Stomach (tissue), 9 donors: Measurements from ENCODE around the gene S1PR5. TPM values are rescaled to one million over a fixed set of nuclear protein-coding genes. Genes with fewer than 3 reads are reported as not detected.
A peak's percentile ranks its signal among the peaks of the same experiment; 100 is the strongest.

Experiments
- DNase-seq, 2 donors: peaks; one replicate each; pipeline versions ENCODE4 v3.0.0 to v3.0.0-alpha.2; 2013 to 2019
- H3K27ac ChIP-seq, 5 donors: fragments of 200-600 bp in 4 of 5; sonication (generic) in 4 of 5; one replicate each; pipeline ENCODE4 v1.5.1; 2013 to 2019; ENCODE audit warnings: mild to moderate bottlenecking in 1 of 5, moderate library complexity in 1 of 5
- H3K27me3 ChIP-seq, 3 donors: fragments of 200-600 bp; sonication (generic); one replicate each; pipeline ENCODE4 v1.5.1; 2017 to 2019; ENCODE audit warnings: mixed run types in 1 of 3
- H3K36me3 ChIP-seq, 4 donors: fragments of 200-600 bp; sonication (generic); 1 replicate in 3 of 4; 2 replicates in 1 of 4; pipeline ENCODE4 v1.5.1; 2016 to 2019
- H3K4me1 ChIP-seq, 4 donors: fragments of 200-600 bp; sonication (generic); one replicate each; pipeline ENCODE4 v1.5.1; 2016 to 2019
- H3K4me3 ChIP-seq, 4 donors: fragments of 200-600 bp; sonication (generic) in 3 of 4; one replicate each; pipeline ENCODE4 v1.5.1; 2016 to 2019; ENCODE audit warnings: mild to moderate bottlenecking in 1 of 4
- H3K9me3 ChIP-seq, 4 donors: fragments of 200-600 bp; sonication (generic); one replicate each; pipeline ENCODE4 v1.5.1; 2016 to 2019
- EP300 ChIP-seq: sonication (generic); formaldehyde crosslinking; IDR thresholded peaks from one replicate; pipeline ENCODE4 v1.6.1; 2017; ENCODE audit warnings: antibody characterized with exemption
- POLR2A ChIP-seq, 4 donors: fragments of 450-650 bp; IDR thresholded peaks; one replicate each; pipeline ENCODE4 v1.6.1; 2016; ENCODE audit warnings: antibody characterized with exemption in 4 of 4, control low read depth in 2 of 4, mild to moderate bottlenecking in 1 of 4, moderate library complexity in 1 of 4
- POLR2AphosphoS5 ChIP-seq, 3 donors: sonication (generic); formaldehyde crosslinking; IDR thresholded peaks; one replicate each; pipeline ENCODE4 v1.6.1; 2016; ENCODE audit warnings: antibody characterized with exemption in 3 of 3
- WGBS, 5 donors: extraction: QIAGEN DNeasy Blood & Tissue Kit in 3 of 5; methylation state at CpG; one replicate each; pipeline versions ENCODE4 v1.1.5 to v1.1.7; 2013 to 2018; 5-methylcytosine and 5-hydroxymethylcytosine counted together
- intact Hi-C: fragments of 100-400 bp; cut with DNase I; formaldehyde crosslinking; loops from one replicate; pipeline ENCODE4 v1.15.1; 2023; ENCODE audit warnings: low total_unique reads
- polyA plus RNA-seq, 3 donors: library from polyadenylated mRNA; stranded (reverse); fragments of 200-250 nt; gene quantifications; one replicate each; pipeline ENCODE4 v1.2.3, GENCODE V29; 2013
- total RNA-seq, 5 donors: library from RNA; depleted of rRNA; stranded (reverse); fragments of >200 nt; gene quantifications; one replicate each; pipeline versions ENCODE4 v1.1.0 to v1.2.3, GENCODE V29; 2014 to 2016
- TF ChIP-seq, protein P1 (sequence below), 7 experiments: fragments of 450-650 bp in 4 of 7; fragments of 200-600 bp in 3 of 7; sonication (generic) in 3 of 7; IDR thresholded peaks; one replicate each; pipeline ENCODE4 v1.5.1; 2016 to 2019; ENCODE audit warnings: antibody characterized with exemption in 7 of 7, control low read depth in 2 of 7, mild to moderate bottlenecking in 1 of 7
- donor health status: healthy with polysubstance abuse.
- donor health status: Bipolar disorder and iron deficiency.
- donor health status: healthy.

The S1PR5 gene
- total and polyA plus RNA-seq, 8 donors: 0.19 to 13.3 (median 0.73) TPM; not detected in 5

DNA sequence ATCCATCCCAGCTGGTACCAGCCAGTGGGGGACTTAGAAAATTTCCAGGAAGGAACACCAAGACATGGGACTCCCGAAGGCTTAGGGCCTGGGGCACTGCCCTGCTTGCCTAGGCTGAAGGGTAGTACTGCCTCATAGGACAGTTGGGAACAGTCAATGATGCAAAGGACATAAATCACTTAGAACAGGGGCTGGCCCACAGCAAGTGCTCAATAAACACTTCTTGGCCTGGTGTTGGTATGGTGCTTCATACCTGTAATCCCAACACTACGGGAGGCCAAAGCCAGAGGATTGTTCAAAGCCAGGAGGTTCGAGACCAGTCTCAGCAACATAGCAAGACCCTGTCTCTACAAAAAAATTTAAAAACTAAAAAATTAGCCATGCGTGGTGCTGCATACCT lies 19.9 kb downstream of the S1PR5 start:
- 93 to 95% (median 95%) methylated on average over 4 of the region's 4 CpGs for WGBS, 5 donors
- DNase-seq: no peak
- Histone ChIP-seq H3K4me3 (peak overlapping the region in 1 of 4 donors; percentile 18), H3K27me3 (no peaks in the 10 kb centered on the region), H3K4me1 (peaks cover 31 to 57% (median 52%) of the 10 kb centered on the region in 4 donors), H3K36me3 (peaks cover 49 to 79% (median 73%) of the 10 kb centered on the region in 4 donors), H3K9me3 (no peaks in the 10 kb centered on the region), H3K27ac (peak overlapping the region in 1 of 5 donors; percentile 88)
- intact Hi-C loops: no loop called here
- TF ChIP-seq POLR2A (IDR thresholded peaks at IDR 0.05) (no peak), EP300 (no peak), POLR2AphosphoS5 (IDR thresholded peaks at IDR 0.05) (no peak)
- TF ChIP-seq, protein P1, sequence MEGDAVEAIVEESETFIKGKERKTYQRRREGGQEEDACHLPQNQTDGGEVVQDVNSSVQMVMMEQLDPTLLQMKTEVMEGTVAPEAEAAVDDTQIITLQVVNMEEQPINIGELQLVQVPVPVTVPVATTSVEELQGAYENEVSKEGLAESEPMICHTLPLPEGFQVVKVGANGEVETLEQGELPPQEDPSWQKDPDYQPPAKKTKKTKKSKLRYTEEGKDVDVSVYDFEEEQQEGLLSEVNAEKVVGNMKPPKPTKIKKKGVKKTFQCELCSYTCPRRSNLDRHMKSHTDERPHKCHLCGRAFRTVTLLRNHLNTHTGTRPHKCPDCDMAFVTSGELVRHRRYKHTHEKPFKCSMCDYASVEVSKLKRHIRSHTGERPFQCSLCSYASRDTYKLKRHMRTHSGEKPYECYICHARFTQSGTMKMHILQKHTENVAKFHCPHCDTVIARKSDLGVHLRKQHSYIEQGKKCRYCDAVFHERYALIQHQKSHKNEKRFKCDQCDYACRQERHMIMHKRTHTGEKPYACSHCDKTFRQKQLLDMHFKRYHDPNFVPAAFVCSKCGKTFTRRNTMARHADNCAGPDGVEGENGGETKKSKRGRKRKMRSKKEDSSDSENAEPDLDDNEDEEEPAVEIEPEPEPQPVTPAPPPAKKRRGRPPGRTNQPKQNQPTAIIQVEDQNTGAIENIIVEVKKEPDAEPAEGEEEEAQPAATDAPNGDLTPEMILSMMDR (IDR thresholded peaks at IDR 0.05): no peak

DNA sequence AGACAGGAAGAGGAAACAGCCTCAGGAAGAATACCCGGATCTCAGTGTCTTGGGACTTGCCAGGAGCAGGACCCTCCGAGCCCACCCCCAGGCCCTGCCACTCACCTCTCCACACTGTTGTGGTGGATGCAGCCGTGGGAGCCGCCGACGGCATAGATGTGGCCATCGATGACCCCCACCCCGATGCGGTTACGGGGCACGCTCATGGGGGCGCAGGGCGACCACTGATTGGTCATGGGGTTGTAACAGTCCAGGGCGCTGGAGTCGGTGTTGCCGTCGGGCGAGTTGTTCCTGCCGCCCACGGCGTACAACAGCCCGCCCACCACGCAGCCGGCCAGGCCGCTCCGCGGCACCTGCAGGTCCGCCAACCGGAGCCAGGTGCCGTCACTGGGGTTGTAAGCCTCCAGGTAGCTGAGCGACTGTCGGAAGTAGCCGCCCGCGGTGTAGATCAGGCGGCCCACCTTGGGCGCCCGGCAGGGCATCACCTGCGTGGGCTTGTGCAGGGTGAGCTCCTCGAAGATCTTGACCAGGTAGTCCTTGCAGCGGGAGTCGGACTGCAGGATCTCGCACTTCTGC lies 25.7 kb downstream of the S1PR5 start:
- H3K4me3 ChIP-seq: no peak overlapping the region
- no peaks in the 10 kb centered on the region for H3K27me3 ChIP-seq
- no peak for TF ChIP-seq POLR2AphosphoS5 (IDR thresholded peaks at IDR 0.05)
- TF ChIP-seq POLR2A (IDR thresholded peaks at IDR 0.05): no peak
- TF ChIP-seq, protein P1 (IDR thresholded peaks at IDR 0.05): no peak
- no peak for TF ChIP-seq EP300
- no peak for DNase-seq
- H3K4me1 ChIP-seq: peaks cover 0 to 21% (median 7%) of the 10 kb centered on the region in 4 donors
- 95 to 97% (median 96%) methylated on average over 31 to 43 of the region's 43 CpGs for WGBS, 5 donors
- no peaks in the 10 kb centered on the region for H3K9me3 ChIP-seq
- intact Hi-C loops: no loop called here
- H3K36me3 ChIP-seq: peaks cover 67 to 100% (median 99%) of the 10 kb centered on the region in 4 donors
- H3K27ac ChIP-seq: no peak overlapping the region

- H3K36me3 ChIP-seq: peaks cover 55 to 77% (median 76%) of the 10 kb centered on the region in 4 donors
- intact Hi-C loops: loop anchor here (10.0 kb wide), 1 partner anchor 88 kb away; no protein-coding TSS in a partner anchor
- TF ChIP-seq, protein P1 (IDR thresholded peaks at IDR 0.05): no peak
- TF ChIP-seq EP300 (no peak), POLR2A (IDR thresholded peaks at IDR 0.05) (no peak), POLR2AphosphoS5 (IDR thresholded peaks at IDR 0.05) (no peak)
- H3K27ac ChIP-seq: no peak overlapping the region
- no peak for DNase-seq
- H3K27me3 ChIP-seq: no peaks in the 10 kb centered on the region
- no peak overlapping the region for H3K4me3 ChIP-seq
- H3K9me3 ChIP-seq: no peaks in the 10 kb centered on the region
- WGBS, 5 donors: 72 to 79% (median 78%) methylated on average over 13 of the region's 13 CpGs
- peaks cover 0 to 15% (median 7%) of the 10 kb centered on the region in 4 donors for H3K4me1 ChIP-seq
Measured at GRCh38 chr19:10486551-10486950, 30.7 kb downstream of the S1PR5 start.

DNA sequence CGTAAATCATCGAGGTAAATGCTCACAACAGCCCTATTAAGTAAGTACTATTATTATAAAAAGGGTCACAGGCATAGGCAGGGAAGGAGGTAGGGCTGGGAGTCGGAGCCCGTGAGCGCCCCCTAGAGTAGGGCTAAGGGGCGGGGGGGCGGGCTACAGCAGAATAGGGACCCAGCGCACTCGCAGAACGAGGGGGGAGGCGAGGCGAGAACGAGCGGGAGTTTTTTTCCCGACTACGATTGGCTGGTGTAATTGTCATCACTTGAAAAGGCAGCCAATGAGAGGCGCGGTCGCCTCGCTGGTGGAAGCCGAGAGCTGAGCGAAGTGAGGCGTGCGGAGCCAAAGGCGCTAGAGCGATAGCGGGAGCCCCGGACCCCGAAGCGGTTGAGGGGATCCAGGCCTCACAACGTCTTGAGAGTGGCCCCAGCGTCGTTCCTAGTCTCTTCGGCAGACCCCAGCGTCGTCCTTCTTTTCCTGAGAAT lies 38.3 kb downstream of the S1PR5 start:
- no peak for TF ChIP-seq EP300
- TF ChIP-seq POLR2AphosphoS5 (IDR thresholded peaks at IDR 0.05): peak in 2 of 3 donors; percentile 34 to 46
- TF ChIP-seq, protein P1 (IDR thresholded peaks at IDR 0.05): peak in 3 of 7 experiments; percentile 71 to 78 (median 78)
- Histone ChIP-seq H3K4me1 (peaks cover 9 to 25% (median 23%) of the 10 kb centered on the region in 4 donors), H3K36me3 (peaks cover 0 to 2% (median under 1%) of the 10 kb centered on the region in 4 donors), H3K9me3 (no peaks in the 10 kb centered on the region), H3K4me3 (peak overlapping the region; percentile 34 to 51 (median 44)), H3K27me3 (no peaks in the 10 kb centered on the region), H3K27ac (peak overlapping the region in 3 of 5 donors; percentile 3 to 55 (median 36))
- peak; percentile 91 to 95 for DNase-seq
- WGBS, 5 donors: 0 to 5% (median 3%) methylated on average over 22 to 36 of the region's 36 CpGs
- intact Hi-C loops: no loop called here
